GM19043 (cell line): ENCODE measurements around the gene IL11RA.
A peak's percentile ranks its signal among the peaks of the same experiment; 100 is the strongest.

Experiments used
- ATAC-seq: cut with Tn5 transposase; IDR thresholded peaks from one replicate; pipeline ENCODE4 v1.9.1; 2021; ENCODE audit warnings: low read depth; ENCODE audit not compliant: unreplicated experiment

IL11RA gene

GRCh38 chr9:34651321-34651720, 664 bp upstream of the IL11RA start:
- no peak for ATAC-seq

- ATAC-seq = no peak
Measured at GRCh38 chr9:34652602-34653000, 616 bp downstream of the IL11RA start.

GRCh38 chr9:34653151-34654072, 1.4 kb downstream of the IL11RA start:
- ATAC-seq = no peak

- no peak for ATAC-seq
Measured at GRCh38 chr9:34654323-34655051, 2.5 kb downstream of the IL11RA start.

- ATAC-seq = no peak
Measured at GRCh38 chr9:34655394-34655793, 3.4 kb downstream of the IL11RA start.

- no peak for ATAC-seq
Measured at GRCh38 chr9:34656992-34657391, 5.0 kb downstream of the IL11RA start.

- no peak for ATAC-seq
Measured at GRCh38 chr9:34658461-34658860, 6.5 kb downstream of the IL11RA start.

- no peak for ATAC-seq
Measured at GRCh38 chr9:34659592-34660253, 7.7 kb downstream of the IL11RA start.

- ATAC-seq = no peak
Measured at GRCh38 chr9:34662526-34663302, 10.7 kb downstream of the IL11RA start, which contains the start of gene CCL27. Gene CCL27, minus strand, starts transcription at chr9:34662657. Its CDS starts 24 bp downstream, at chr9:34662633.

GRCh38 chr9:34663303-34663605, 11.3 kb downstream of the IL11RA start:
- no peak for ATAC-seq

GRCh38 chr9:34664281-34665066, 12.5 kb downstream of the IL11RA start:
- no peak for ATAC-seq

- ATAC-seq = peak; percentile 20
Measured at GRCh38 chr9:34665067-34665380, 13.0 kb downstream of the IL11RA start.

- peak; percentile 85 for ATAC-seq
Measured at GRCh38 chr9:34665381-34666250, 13.6 kb downstream of the IL11RA start.

- ATAC-seq = no peak
Measured at GRCh38 chr9:34669809-34670562, 18.0 kb downstream of the IL11RA start.

- ATAC-seq = no peak
Measured at GRCh38 chr9:34671307-34671706, 19.3 kb downstream of the IL11RA start.

GRCh38 chr9:34674440-34674839, 22.5 kb downstream of the IL11RA start:
- ATAC-seq = no peak

- ATAC-seq = no peak
Measured at GRCh38 chr9:34675048-34675714, 23.2 kb downstream of the IL11RA start.

GRCh38 chr9:34675869-34676268, 23.9 kb downstream of the IL11RA start:
- ATAC-seq = no peak
